Peyer's patch (tissue), 4 donors: ENCODE data around the gene PCDHGA11.

Source experiments
- CTCF ChIP-seq, 6 experiments: fragments of 450-650 bp in 4 of 6; fragments of 200-600 bp in 2 of 6; sonication (generic) in 1 of 6; IDR thresholded peaks; one replicate each; pipeline ENCODE4 v1.5.1; 2017 to 2019; ENCODE audit warnings: antibody characterized with exemption in 6 of 6, mild to moderate bottlenecking in 3 of 6, moderate library complexity in 1 of 6
- POLR2A ChIP-seq, 2 donors: fragments of 450-650 bp; IDR thresholded peaks; one replicate each; pipeline ENCODE4 v1.5.1; 2017; ENCODE audit warnings: antibody characterized with exemption in 2 of 2, mild to moderate bottlenecking in 2 of 2, moderate library complexity in 2 of 2

GRCh38 chr5:141430332-141431113 lies 9.7 kb downstream of the PCDHGA11 start, which contains the start of gene PCDHGA12:
- TF ChIP-seq POLR2A (IDR thresholded peaks at IDR 0.05): no peak
- peak in 5 of 6 experiments; percentile 9 to 23 (median 11) for TF ChIP-seq CTCF (IDR thresholded peaks at IDR 0.05)
